HepG2 (cell line): Measurements from ENCODE around the gene ZBTB48. TPM values are rescaled to one million over a fixed set of nuclear protein-coding genes. Genes with fewer than 3 reads are reported as not detected.

Source experiments
- AGO1 ChIP-seq: fragments of 200-400 bp; formaldehyde crosslinking; IDR thresholded peaks from 2 replicates; pipeline ENCODE4 v1.6.1; 2017; ENCODE audit warnings: mild to moderate bottlenecking, low read depth, low read length, moderate library complexity; ENCODE audit not compliant: poor library complexity, severe bottlenecking
- BRF2 ChIP-seq: sonication (generic); formaldehyde crosslinking; IDR thresholded peaks from 2 replicates; pipeline ENCODE4 v1.8.1; 2022; ENCODE audit warnings: mild to moderate bottlenecking, missing genetic modification reagents
- CAMTA2 ChIP-seq: sonication (generic); formaldehyde crosslinking; IDR thresholded peaks from 2 replicates; pipeline ENCODE4 v1.4.0; 2020; ENCODE audit warnings: mild to moderate bottlenecking, missing genetic modification reagents, borderline replicate concordance
- CCDC6 ChIP-seq: sonication (generic); formaldehyde crosslinking; IDR thresholded peaks from 2 replicates; pipeline ENCODE4 v1.8.1; 2022; ENCODE audit warnings: mild to moderate bottlenecking, missing genetic modification reagents, moderate library complexity
- CREM ChIP-seq, 2 experiments: sonication (generic) in 1 of 2; formaldehyde crosslinking in 1 of 2; IDR thresholded peaks; 2 replicates each; pipeline versions ENCODE4 v1.4.0 to v1.6.1; 2016 to 2020; ENCODE audit warnings: antibody characterized with exemption in 1 of 2, mild to moderate bottlenecking in 1 of 2, missing genetic modification reagents in 1 of 2
- ERF ChIP-seq: IDR thresholded peaks from 2 replicates; pipeline ENCODE4 v1.6.1; 2018; ENCODE audit warnings: missing biosample characterization, missing genetic modification reagents
- GABPA ChIP-seq, 2 experiments: IDR thresholded peaks; 2 replicates each; pipeline ENCODE4 v1.6.1; 2011 to 2016; ENCODE audit warnings: low read depth in 2 of 2, low read length in 1 of 2, missing biosample characterization in 1 of 2, missing genetic modification characterization in 1 of 2
- HMGA1 ChIP-seq: sonication (generic); formaldehyde crosslinking; conservative IDR thresholded peaks from 2 replicates; pipeline ENCODE4 v1.4.0; 2020; ENCODE audit warnings: missing genetic modification reagents
- HNRNPLL ChIP-seq: fragments of 200-400 bp; formaldehyde crosslinking; IDR thresholded peaks from 2 replicates; pipeline ENCODE4 v1.6.1; 2017; ENCODE audit warnings: mild to moderate bottlenecking, low read depth, low read length; ENCODE audit not compliant: poor library complexity, severe bottlenecking
- MXI1 ChIP-seq: IDR thresholded peaks from 3 replicates; pipeline ENCODE4 v1.6.1; 2012; ENCODE audit warnings: low read depth, low read length, inconsistent platforms, borderline replicate concordance
- RARA ChIP-seq: IDR thresholded peaks from 2 replicates; pipeline ENCODE4 v1.6.1; 2016; ENCODE audit warnings: missing genetic modification reagents, missing compliant biosample characterization
- RXRA ChIP-seq: sonication (generic); formaldehyde crosslinking; IDR thresholded peaks from 2 replicates; pipeline ENCODE4 v1.5.1; 2020; ENCODE audit warnings: missing genetic modification reagents
- SNRNP70 ChIP-seq: fragments of 200-400 bp; formaldehyde crosslinking; IDR thresholded peaks from 2 replicates; pipeline ENCODE4 v1.6.1; 2017; ENCODE audit warnings: mild to moderate bottlenecking, low read depth, low read length, moderate library complexity
- TAF1 ChIP-seq: sonication (generic); formaldehyde crosslinking; IDR thresholded peaks from 2 replicates; pipeline ENCODE4 v1.4.0; 2020; ENCODE audit warnings: missing genetic modification reagents
- TEF ChIP-seq: sonication (generic); formaldehyde crosslinking; IDR thresholded peaks from 2 replicates; pipeline ENCODE4 v1.5.0; 2020; ENCODE audit warnings: missing genetic modification reagents
- ZFP36L1 ChIP-seq: sonication (generic); formaldehyde crosslinking; IDR thresholded peaks from 2 replicates; pipeline ENCODE4 v1.8.0; 2022; ENCODE audit warnings: mild to moderate bottlenecking, missing genetic modification reagents, moderate library complexity
- ZNF12 ChIP-seq: sonication (generic); formaldehyde crosslinking; IDR thresholded peaks from 2 replicates; pipeline ENCODE4 v1.5.0; 2020; ENCODE audit warnings: missing genetic modification reagents
- ZNF225 ChIP-seq: sonication (generic); formaldehyde crosslinking; IDR thresholded peaks from 2 replicates; pipeline ENCODE4 v1.4.0; 2020; ENCODE audit warnings: mild to moderate bottlenecking, missing genetic modification reagents
- ZNF350 ChIP-seq: sonication (generic); formaldehyde crosslinking; IDR thresholded peaks from 2 replicates; pipeline ENCODE4 v1.4.0; 2020; ENCODE audit warnings: mild to moderate bottlenecking, low read depth, missing genetic modification reagents, borderline replicate concordance
- ZNF430 ChIP-seq: sonication (generic); formaldehyde crosslinking; IDR thresholded peaks from 2 replicates; pipeline ENCODE4 v1.9.0; 2021; ENCODE audit warnings: mild to moderate bottlenecking, missing genetic modification reagents
- ZNF772 ChIP-seq: sonication (generic); formaldehyde crosslinking; IDR thresholded peaks from 2 replicates; pipeline ENCODE4 v1.5.0; 2020; ENCODE audit warnings: mild to moderate bottlenecking, missing genetic modification reagents
- ZNF777 ChIP-seq: sonication (generic); formaldehyde crosslinking; IDR thresholded peaks from 2 replicates; pipeline ENCODE4 v1.4.0; 2020; ENCODE audit warnings: missing genetic modification reagents
- polyA plus RNA-seq, 8 experiments: library from polyadenylated mRNA; depleted of rRNA in 3 of 8; stranded (reverse) in 7 of 8; unstranded in 1 of 8; fragments of >200 nt; fragmentation: Illumina TruSeq in 4 of 8; extraction: Trizol in 4 of 8; gene quantifications; 2 replicates each; pipeline versions ENCODE4 v1.2.1 to v1.2.3, GENCODE V29; 2011 to 2016; ENCODE audit warnings: low read depth in 4 of 8, missing spikeins in 1 of 8, mixed read lengths in 1 of 8; ENCODE audit not compliant: insufficient read depth in 1 of 8
- total RNA-seq, 5 experiments: library from RNA; depleted of rRNA; stranded (reverse); fragments of >200 nt; fragmentation: Illumina TruSeq; extraction: Trizol; gene quantifications; 2 replicates each; pipeline ENCODE4 v1.2.3, GENCODE V29; 2016; ENCODE audit warnings: low read depth in 1 of 5
- TF ChIP-seq, protein P1 (sequence below): sonication (generic); formaldehyde crosslinking; IDR thresholded peaks from 2 replicates; pipeline ENCODE4 v1.8.0; 2022; ENCODE audit warnings: missing genetic modification reagents, low read depth, mild to moderate bottlenecking, borderline replicate concordance
- TF ChIP-seq, protein P2 (sequence below): sonication (generic); formaldehyde crosslinking; IDR thresholded peaks from 2 replicates; pipeline ENCODE4 v1.4.0; 2020; ENCODE audit warnings: mild to moderate bottlenecking, low read depth, missing genetic modification reagents
- TF ChIP-seq, protein P3 (sequence below), 2 experiments: sonication (generic) in 1 of 2; formaldehyde crosslinking in 1 of 2; IDR thresholded peaks; 2 replicates each; pipeline versions ENCODE4 v1.5.1 to v1.6.1; 2011 to 2020; ENCODE audit warnings: borderline replicate concordance in 1 of 2, low read depth in 1 of 2, low read length in 1 of 2, mild to moderate bottlenecking in 1 of 2, missing genetic modification reagents in 1 of 2, moderate library complexity in 1 of 2

ZBTB48 gene
- total and polyA plus RNA-seq, 2 of the 13 experiments (the other 11 are each of a cell fraction or from before 2014, with no cell fraction given): 13.0 to 17.1 TPM

DNA sequence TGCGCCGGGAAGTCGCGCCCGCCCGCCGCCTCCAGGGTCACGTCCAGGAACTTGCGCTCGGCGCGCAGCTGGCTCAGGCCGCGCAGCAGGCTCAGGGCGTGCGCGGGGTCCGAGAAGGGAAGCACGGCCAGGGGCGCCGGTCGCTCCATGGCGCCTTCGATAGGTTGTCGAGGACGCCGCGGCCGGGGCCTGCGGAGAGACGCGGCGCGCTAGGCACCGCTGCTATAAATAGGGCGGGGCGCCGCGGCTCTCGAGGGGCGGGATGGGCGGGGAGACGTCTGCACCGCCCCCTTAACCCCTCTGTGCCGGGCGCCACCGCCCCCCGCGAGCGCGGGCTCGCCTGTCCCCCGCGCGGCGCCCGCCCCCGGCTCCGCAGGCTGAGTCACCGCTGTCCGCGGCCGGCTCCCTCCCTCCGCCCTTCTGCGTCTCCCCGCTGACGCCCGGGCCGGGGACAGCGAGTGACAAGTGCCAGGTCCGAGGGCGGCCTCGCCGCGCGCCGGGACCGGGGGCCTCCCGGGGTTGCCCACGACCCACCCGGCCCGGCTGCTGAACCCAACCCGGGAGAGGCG, 23.0 kb downstream of the ZBTB48 start, which contains the start of gene KLHL21 (continued):
- TF ChIP-seq, protein P1, sequence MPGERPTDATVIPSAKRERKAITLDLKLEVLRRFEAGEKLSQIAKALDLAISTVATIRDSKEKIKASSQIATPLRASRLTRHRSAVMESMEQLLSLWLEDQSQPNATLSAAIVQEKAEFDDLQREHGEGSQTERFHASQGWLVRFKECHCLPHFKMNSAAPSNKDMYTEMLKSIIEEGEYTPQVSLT (CRISPR knock-in tag): no peak
- TF ChIP-seq ZNF777 (CRISPR knock-in tag) (peak; percentile 87), RARA (CRISPR knock-in tag) (no peak), CAMTA2 (no peak), GABPA (IDR thresholded peaks at IDR 0.05; ENCODE audit: low read depth, low read length) (no peak), GABPA (CRISPR knock-in tag; IDR thresholded peaks at IDR 0.05; ENCODE audit: low read depth) (no peak), ZNF772 (CRISPR knock-in tag) (no peak; the same call in 1 of the 2 replicates), SNRNP70 (no peak), ZNF350 (CRISPR knock-in tag) (no peak), TEF (no peak), CREM (IDR thresholded peaks at IDR 0.05) (no peak), CREM (CRISPR knock-in tag; IDR thresholded peaks at IDR 0.05) (no peak), ZFP36L1 (no peak), BRF2 (peak; percentile 62; the same call in 1 of the 2 replicates), CCDC6 (CRISPR knock-in tag) (peak; percentile 62; the same call in 1 of the 2 replicates), MXI1 (peak; percentile 64; the same call in 1 of the 3 replicates), ZNF12 (CRISPR knock-in tag) (no peak), AGO1 (no peak), TAF1 (CRISPR knock-in tag) (peak; percentile 88), HNRNPLL (no peak), RXRA (CRISPR knock-in tag) (no peak), HMGA1 (CRISPR knock-in tag) (no peak), ERF (CRISPR knock-in tag) (no peak; the same call in 1 of the 2 replicates), ZNF225 (CRISPR knock-in tag) (no peak; the same call in 1 of the 2 replicates), ZNF430 (CRISPR knock-in tag) (peak; percentile 87)
- TF ChIP-seq, protein P2, sequence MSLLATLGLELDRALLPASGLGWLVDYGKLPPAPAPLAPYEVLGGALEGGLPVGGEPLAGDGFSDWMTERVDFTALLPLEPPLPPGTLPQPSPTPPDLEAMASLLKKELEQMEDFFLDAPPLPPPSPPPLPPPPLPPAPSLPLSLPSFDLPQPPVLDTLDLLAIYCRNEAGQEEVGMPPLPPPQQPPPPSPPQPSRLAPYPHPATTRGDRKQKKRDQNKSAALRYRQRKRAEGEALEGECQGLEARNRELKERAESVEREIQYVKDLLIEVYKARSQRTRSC (CRISPR knock-in tag): no peak
- TF ChIP-seq, protein P3, sequence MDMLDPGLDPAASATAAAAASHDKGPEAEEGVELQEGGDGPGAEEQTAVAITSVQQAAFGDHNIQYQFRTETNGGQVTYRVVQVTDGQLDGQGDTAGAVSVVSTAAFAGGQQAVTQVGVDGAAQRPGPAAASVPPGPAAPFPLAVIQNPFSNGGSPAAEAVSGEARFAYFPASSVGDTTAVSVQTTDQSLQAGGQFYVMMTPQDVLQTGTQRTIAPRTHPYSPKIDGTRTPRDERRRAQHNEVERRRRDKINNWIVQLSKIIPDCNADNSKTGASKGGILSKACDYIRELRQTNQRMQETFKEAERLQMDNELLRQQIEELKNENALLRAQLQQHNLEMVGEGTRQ (IDR thresholded peaks at IDR 0.05; ENCODE audit: low read depth, low read length): no peak
- TF ChIP-seq, protein P3 (CRISPR knock-in tag; IDR thresholded peaks at IDR 0.05; ENCODE audit: borderline replicate concordance): no peak; the same call in 1 of the 2 replicates
